ENCODE results near the gene RAMP2. TPM values are rescaled to one million over a fixed set of nuclear protein-coding genes. Genes with fewer than 3 reads are reported as not detected.

Gene RAMP2
- total RNA-seq, 1 experiment from 2014 or later = 11.7 TPM

GRCh38 chr17:42783062-42783790 lies 22.2 kb downstream of the RAMP2 start:
- no peak overlapping the region for H2AFZ ChIP-seq (ENCODE audit: low read length)
- H3K36me3 Mint-ChIP-seq (ENCODE audit: insufficient read depth in 1 of 3, low read depth in 3 of 3) = peaks cover 0 to 14% (median 13%) of the 10 kb centered on the region in 3 experiments
- H3K4me1 ChIP-seq (ENCODE audit: insufficient read depth, low read length) = no peaks in the 10 kb centered on the region
- H3K4me3 Mint-ChIP-seq = peak overlapping the region in 1 of 2 experiments; percentile 58; a peak in 2 of 5 replicates
- no peak overlapping the region for H3K56ac ChIP-seq (ENCODE audit: insufficient read length, low read depth, low read length)
- WGBS (ENCODE audit: extremely low coverage, insufficient read length, low lambda C conversion rate) = no CpG with 5 or more reads among the region's 9 CpGs
- H3K14ac ChIP-seq (ENCODE audit: insufficient read depth, low read length) = no peak overlapping the region; the same call in 1 of the 2 replicates
- peaks cover 8% of the 10 kb centered on the region for H3K23me2 ChIP-seq (ENCODE audit: insufficient read length, low read depth, low read length, poor library complexity, severe bottlenecking)
- H4K91ac ChIP-seq (ENCODE audit: insufficient read length, low read depth, low read length) = no peak overlapping the region
- H4K5ac ChIP-seq (ENCODE audit: insufficient read length, low read depth, low read length) = no peak overlapping the region
- H3K27ac Mint-ChIP-seq = no peak overlapping the region; a peak in 2 of 7 replicates
- no peak overlapping the region for H2BK5ac ChIP-seq (ENCODE audit: insufficient read length, low read length)
- no peak overlapping the region for H3K4me2 ChIP-seq (ENCODE audit: insufficient read depth, insufficient read length, low read length)
- H3K27ac ChIP-seq (ENCODE audit: insufficient read length, low read depth, low read length) = no peak overlapping the region
- no peak overlapping the region for H2BK15ac ChIP-seq (ENCODE audit: low read depth, low read length)
- H3K79me2 ChIP-seq (ENCODE audit: insufficient read depth, low read length) = no peaks in the 10 kb centered on the region
- H3K79me1 ChIP-seq (ENCODE audit: insufficient read depth, low read depth, low read length, poor library complexity, severe bottlenecking) = no peaks in the 10 kb centered on the region
- H2BK20ac ChIP-seq (ENCODE audit: low read depth, low read length, poor library complexity, severe bottlenecking) = no peak overlapping the region
- H3K9me3 Mint-ChIP-seq = no peaks in the 10 kb centered on the region
- H3K9ac ChIP-seq (ENCODE audit: extremely low read depth, insufficient read length, low read length) = no peak overlapping the region
- H4K20me1 ChIP-seq (ENCODE audit: control insufficient read depth, insufficient read depth, insufficient read length) = no peaks in the 10 kb centered on the region
- no peak overlapping the region for H4K8ac ChIP-seq (replicated peaks; ENCODE audit: insufficient read length, low read depth, low read length)
- no peak overlapping the region for H2AK5ac ChIP-seq (ENCODE audit: insufficient read length, low read length)
- no peak overlapping the region for H3K18ac ChIP-seq (ENCODE audit: insufficient read length, low read depth, low read length)
- H2BK120ac ChIP-seq (ENCODE audit: low read depth, low read length, poor library complexity, severe bottlenecking) = no peak overlapping the region
- H3K27me3 ChIP-seq (ENCODE audit: insufficient read depth, low read length) = peaks cover 10% of the 10 kb centered on the region; the same call in 1 of the 2 replicates
- H3T11ph ChIP-seq (ENCODE audit: low read length) = no peak overlapping the region
- H3K4me1 Mint-ChIP-seq = peaks cover 21 to 22% of the 10 kb centered on the region in 2 experiments
- no peaks in the 10 kb centered on the region for H3K9me3 ChIP-seq (ENCODE audit: control insufficient read depth, low read depth, low read length)
- no peak overlapping the region for H3K4ac ChIP-seq (ENCODE audit: low read depth, low read length)
- H3K27me3 Mint-ChIP-seq (ENCODE audit: low read depth) = peaks cover 28% of the 10 kb centered on the region
- H2BK12ac ChIP-seq (ENCODE audit: insufficient read length, low read depth, low read length) = no peak overlapping the region
- H3K23ac ChIP-seq (ENCODE audit: insufficient read length, low read depth, low read length) = no peak overlapping the region
- TF ChIP-seq CTCF (conservative IDR thresholded peaks at IDR 0.05) = no peak
- no peak for DNase-seq

Data from H9 (cell line).